GM21576 (cell line): ENCODE data around the gene ALB.
"Not testable (repeated sequence)": the region's sequence is repeated elsewhere in the genome, so short reads cannot be mapped to it uniquely, and the experiment has no call there.

Experiments
- ATAC-seq: cut with Tn5 transposase; IDR thresholded peaks from one replicate; pipeline ENCODE4 v1.9.1; 2021; ENCODE audit warnings: mild to moderate bottlenecking, moderate library complexity; ENCODE audit not compliant: unreplicated experiment

The ALB gene

GRCh38 chr4:73404042-73404441 lies at the start of gene ALB:
Gene ALB, plus strand, starts transcription at chr4:73404287. Its CDS starts 41 bp downstream, at chr4:73404328.
- no peak for ATAC-seq

- not testable (repeated sequence) for ATAC-seq
Observed at GRCh38 chr4:73357174-73357573, 46.9 kb upstream of the ALB start.

GRCh38 chr4:73369506-73370199 lies 34.4 kb upstream of the ALB start:
- ATAC-seq, result not testable (repeated sequence)

GRCh38 chr4:73375328-73375741 lies 28.8 kb upstream of the ALB start:
- no peak for ATAC-seq

- no peak for ATAC-seq
Observed at GRCh38 chr4:73376251-73376650, 27.8 kb upstream of the ALB start.

- ATAC-seq, result no peak
Observed at GRCh38 chr4:73376976-73377375, 27.1 kb upstream of the ALB start.

- ATAC-seq, result no peak
Observed at GRCh38 chr4:73378887-73379286, 25.2 kb upstream of the ALB start.

- no peak for ATAC-seq
Observed at GRCh38 chr4:73379946-73380345, 24.1 kb upstream of the ALB start.

- ATAC-seq, result no peak
Observed at GRCh38 chr4:73381214-73381613, 22.9 kb upstream of the ALB start.

GRCh38 chr4:73383452-73383851 lies 20.6 kb upstream of the ALB start:
- no peak for ATAC-seq

- ATAC-seq, result no peak
Observed at GRCh38 chr4:73387552-73387951, 16.5 kb upstream of the ALB start.

- ATAC-seq, result no peak
Observed at GRCh38 chr4:73388887-73389286, 15.2 kb upstream of the ALB start.

GRCh38 chr4:73389663-73390062 lies 14.4 kb upstream of the ALB start:
- not testable (repeated sequence) for ATAC-seq

GRCh38 chr4:73391774-73392173 lies 12.3 kb upstream of the ALB start:
- no peak for ATAC-seq

- no peak for ATAC-seq
Observed at GRCh38 chr4:73392936-73393335, 11.2 kb upstream of the ALB start.

GRCh38 chr4:73396304-73396703 lies 7.8 kb upstream of the ALB start:
- ATAC-seq, result no peak

- no peak for ATAC-seq
Observed at GRCh38 chr4:73396993-73397972, 6.8 kb upstream of the ALB start.

- no peak for ATAC-seq
Observed at GRCh38 chr4:73401412-73401811, 2.7 kb upstream of the ALB start.

GRCh38 chr4:73404457-73404856 lies 370 bp downstream of the ALB start:
- no peak for ATAC-seq

- no peak for ATAC-seq
Observed at GRCh38 chr4:73405138-73405537, 1.1 kb downstream of the ALB start.

- no peak for ATAC-seq
Observed at GRCh38 chr4:73406548-73406875, 2.4 kb downstream of the ALB start.

- no peak for ATAC-seq
Observed at GRCh38 chr4:73407227-73407673, 3.2 kb downstream of the ALB start.
